HG03159 (cell line): ENCODE results near the gene CTDSPL.
"Not testable (repeated sequence)": the region's sequence is repeated elsewhere in the genome, so short reads cannot be mapped to it uniquely, and the experiment has no call there.

Experiments
- ATAC-seq: cut with Tn5 transposase; IDR thresholded peaks from one replicate; pipeline ENCODE4 v1.9.1; 2021; ENCODE audit warnings: mild to moderate bottlenecking, moderate library complexity; ENCODE audit not compliant: unreplicated experiment

The CTDSPL gene

GRCh38 chr3:37984051-37984450, 122.4 kb downstream of the CTDSPL start:
- no peak for ATAC-seq

- no peak for ATAC-seq
These were observed 122.9 kb downstream of the CTDSPL start for GRCh38 chr3:37984596-37984995.

DNA sequence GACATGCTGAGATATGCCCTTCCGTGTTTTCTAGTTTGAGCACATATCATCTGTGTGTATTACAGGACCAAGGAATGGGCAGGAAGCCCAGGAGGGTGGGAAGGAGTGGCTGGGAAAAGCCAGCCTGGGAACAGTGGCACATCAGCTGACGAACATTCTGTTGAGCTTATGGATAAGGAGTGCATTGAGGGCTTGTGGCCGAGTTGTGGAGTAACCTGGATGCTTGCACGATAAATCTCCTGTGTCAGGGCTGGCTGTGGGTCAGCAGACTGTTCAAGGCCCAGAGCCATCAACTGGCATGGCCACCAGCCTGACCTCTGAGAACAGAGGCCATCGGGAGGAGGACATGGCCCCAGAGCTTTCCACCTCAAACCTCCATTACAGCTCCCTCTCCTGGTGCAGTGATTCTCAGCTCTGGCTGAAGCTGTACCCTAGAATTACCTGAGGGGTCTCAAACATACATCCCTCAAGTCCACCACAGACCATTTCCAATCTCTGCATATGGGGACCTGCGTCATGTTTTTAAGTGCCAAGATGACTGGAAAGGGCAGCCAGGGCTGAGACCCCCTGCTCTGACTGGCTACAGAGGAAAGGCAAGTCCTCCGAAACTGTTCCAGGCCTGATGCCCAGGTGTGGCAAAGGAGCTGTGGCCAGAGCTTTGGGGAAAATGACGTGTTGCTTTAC, 124.1 kb downstream of the CTDSPL start:
- no peak for ATAC-seq

GRCh38 chr3:37986479-37987314, 125.0 kb downstream of the CTDSPL start:
- ATAC-seq: no peak

- no peak for ATAC-seq
These were observed 125.6 kb downstream of the CTDSPL start for GRCh38 chr3:37987315-37987697.

- no peak for ATAC-seq
These were observed 126.1 kb downstream of the CTDSPL start for GRCh38 chr3:37987751-37988179.

- not testable (repeated sequence) for ATAC-seq
These were observed 126.7 kb downstream of the CTDSPL start for GRCh38 chr3:37988376-37988775.

GRCh38 chr3:37988931-37989525, 127.3 kb downstream of the CTDSPL start:
- ATAC-seq: no peak

DNA sequence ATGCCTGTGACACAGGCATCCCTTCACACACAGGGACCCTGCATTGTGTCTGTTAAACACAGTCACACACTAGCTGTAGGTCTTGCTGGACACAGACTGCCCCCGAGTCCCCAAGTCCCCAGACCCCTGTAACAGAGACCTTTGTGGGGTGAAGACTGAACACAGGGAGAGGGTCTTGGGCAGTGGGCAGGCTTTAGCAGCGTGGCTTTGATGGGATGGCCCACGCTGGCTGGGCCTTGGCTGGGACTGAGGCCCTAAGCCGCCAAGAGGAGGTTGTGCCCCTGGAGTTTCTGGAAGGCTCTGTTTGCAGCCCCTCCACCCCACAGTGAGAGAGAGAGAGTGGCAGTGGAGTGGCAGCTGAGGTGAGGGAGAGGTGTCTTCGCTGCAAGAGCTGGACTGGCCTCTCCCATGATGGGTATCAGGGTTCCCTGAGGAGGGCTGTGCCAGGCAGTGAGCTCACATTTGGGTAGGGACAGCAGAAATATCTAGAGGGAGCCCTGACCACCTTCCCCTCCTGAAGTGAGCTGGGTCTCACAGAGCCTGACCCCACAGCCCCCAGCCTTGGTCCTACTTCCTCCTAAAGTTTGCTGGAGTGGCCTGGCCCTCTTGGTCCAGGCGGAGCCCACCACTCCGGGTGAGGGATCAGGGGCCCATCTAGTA, 128.3 kb downstream of the CTDSPL start:
- no peak for ATAC-seq

DNA sequence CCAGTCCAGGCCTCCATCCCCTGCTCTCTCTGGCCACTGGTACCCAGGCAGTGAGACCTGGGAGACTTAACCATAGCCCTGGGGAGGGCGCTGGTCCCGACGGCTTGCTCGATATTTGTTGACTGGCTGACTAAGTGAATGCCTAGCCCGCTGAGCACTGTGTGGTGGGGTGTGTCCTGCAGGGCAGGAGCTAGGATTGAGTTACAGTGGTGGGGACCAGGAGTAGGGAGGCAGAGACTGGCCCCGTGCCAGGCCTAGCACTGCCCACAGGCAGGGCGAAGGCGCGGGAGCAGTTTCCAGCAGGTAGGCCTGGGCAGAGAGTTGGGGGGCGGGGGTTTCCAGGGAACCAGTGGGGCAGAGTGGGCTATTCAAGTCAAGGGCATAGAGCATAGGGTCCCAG, 128.8 kb downstream of the CTDSPL start, which contains the start of gene VILL:
VILL (plus strand) TSS at position 260 of the 400 bp plus-strand sequence. CDS start 2,887 bp downstream, outside the sequence.
- ATAC-seq: no peak

- ATAC-seq: no peak
These were observed 129.4 kb downstream of the CTDSPL start for GRCh38 chr3:37991109-37991508.

DNA sequence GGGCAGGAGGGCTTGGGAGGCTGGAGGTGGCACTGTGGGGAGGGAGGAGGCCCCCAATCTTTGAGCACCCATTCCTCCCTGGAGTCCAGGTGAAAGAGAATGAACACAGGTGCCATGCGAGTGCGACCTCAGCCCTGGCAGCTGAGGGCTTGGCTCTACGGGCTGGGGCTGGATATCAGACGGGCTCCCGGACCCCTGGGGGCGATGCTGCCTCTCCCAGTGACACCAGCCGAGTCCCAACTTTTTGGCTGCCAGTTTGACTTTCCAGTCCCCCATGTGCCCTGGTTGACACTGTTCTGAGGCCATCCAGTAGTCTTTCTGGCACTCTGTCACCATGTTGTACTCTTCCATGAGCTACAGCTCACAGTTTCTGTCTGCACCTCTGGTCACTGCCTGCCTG, 130.1 kb downstream of the CTDSPL start:
- ATAC-seq: no peak

DNA sequence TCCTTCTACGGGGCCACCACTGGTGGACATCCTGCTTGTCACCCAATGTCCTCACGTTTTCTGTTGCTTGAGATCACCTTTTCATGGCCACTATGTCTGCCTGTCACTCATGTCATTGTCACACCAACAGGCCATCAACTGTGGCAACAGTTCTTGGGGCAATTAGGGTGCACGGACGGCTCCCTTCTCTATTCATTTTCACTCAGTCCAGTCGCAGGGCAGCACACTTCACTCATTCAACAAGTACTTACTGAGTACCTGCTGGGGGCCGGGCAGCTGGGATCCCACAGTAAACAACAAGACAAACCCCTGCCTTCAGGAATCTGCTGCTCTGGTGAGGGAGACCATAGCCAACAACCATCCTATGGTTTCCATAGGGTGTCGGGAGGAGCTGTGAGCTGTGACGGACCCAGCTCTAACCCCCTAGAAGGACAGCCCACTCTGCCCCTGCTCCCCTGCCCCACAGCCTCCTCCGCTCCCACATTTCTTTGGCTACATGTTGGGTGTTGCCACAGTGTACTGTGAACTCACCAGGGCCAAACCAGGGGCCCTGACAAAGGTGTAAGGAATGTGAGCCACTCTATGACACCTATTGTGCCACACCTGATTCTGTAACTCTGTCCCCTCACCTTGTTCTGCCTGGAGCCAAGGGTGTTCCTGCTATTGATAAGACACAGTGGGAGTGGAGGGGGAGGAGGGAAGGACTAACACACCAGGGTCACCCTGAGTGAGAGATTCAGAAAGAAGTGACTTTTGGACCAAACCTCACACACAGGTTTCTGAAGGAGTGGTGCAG, 130.8 kb downstream of the CTDSPL start:
- no peak for ATAC-seq

- no peak for ATAC-seq
These were observed 131.4 kb downstream of the CTDSPL start for GRCh38 chr3:37993067-37993455.

DNA sequence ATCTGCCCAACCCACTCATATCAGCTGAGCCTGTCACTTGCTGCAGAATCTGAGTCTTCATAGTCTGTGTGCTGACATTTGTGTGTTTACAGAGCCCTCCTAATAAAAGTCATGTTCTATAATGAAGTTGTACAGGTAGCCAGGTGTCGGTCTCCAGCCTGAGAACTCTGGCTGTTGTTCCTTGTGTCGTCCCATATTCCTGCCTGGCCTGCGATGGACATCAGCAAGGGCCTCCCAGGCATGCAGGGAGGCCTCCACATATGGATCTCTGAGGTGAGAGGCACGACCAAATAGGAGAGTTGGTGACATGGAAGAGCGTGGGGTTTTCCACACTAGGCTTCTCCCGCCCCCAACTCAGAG, 131.8 kb downstream of the CTDSPL start:
- ATAC-seq: no peak

GRCh38 chr3:37993820-37994638, 132.3 kb downstream of the CTDSPL start:
- ATAC-seq: peak; percentile 51

DNA sequence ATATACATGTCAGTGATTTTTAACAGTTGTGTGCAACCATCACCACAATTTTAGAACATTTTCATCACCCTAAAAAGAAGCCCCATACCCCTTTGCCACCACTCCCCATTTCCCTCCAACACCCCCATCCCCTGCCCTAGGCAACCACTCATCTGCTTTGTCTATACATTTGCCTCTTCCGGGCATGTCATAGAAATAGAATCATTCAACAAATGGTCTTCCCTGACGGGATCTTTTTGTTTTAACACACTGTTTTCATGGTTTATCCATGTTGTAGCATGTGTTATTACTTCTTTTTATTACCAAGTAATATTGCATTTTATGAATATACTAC, 132.9 kb downstream of the CTDSPL start:
- ATAC-seq: no peak

- no peak for ATAC-seq
These were observed 134.3 kb downstream of the CTDSPL start for GRCh38 chr3:37995652-37996641.
